Mesenchymal stem cell (in vitro differentiated cells and primary cell): ENCODE data around the gene RAD17.
"Not testable (repeated sequence)": the region's sequence is repeated elsewhere in the genome, so short reads cannot be mapped to it uniquely, and the experiment has no call there.

Experiments used
- DNase-seq: peaks from one replicate; pipeline ENCODE4 v3.0.0-alpha.2; 2013
- H2AFZ ChIP-seq: one replicate; pipeline ENCODE4 v1.6.1; 2013; ENCODE audit warnings: low read depth, mild to moderate bottlenecking, control low read depth, inconsistent platforms, low read length, moderate library complexity
- H2AK5ac ChIP-seq: 2 replicates; pipeline ENCODE4 v1.6.1; 2013; ENCODE audit warnings: low read length, moderate library complexity, mild to moderate bottlenecking, inconsistent platforms; ENCODE audit not compliant: severe bottlenecking
- H2BK120ac ChIP-seq: one replicate; pipeline ENCODE4 v1.6.1; 2013; ENCODE audit warnings: low read depth, mild to moderate bottlenecking, inconsistent platforms, low read length, moderate library complexity
- H2BK12ac ChIP-seq, 2 experiments: one replicate each; pipeline ENCODE4 v1.6.1; 2013; ENCODE audit warnings: inconsistent platforms in 2 of 2, low read length in 2 of 2, mild to moderate bottlenecking in 2 of 2, moderate library complexity in 2 of 2, control low read depth in 1 of 2
- H2BK15ac ChIP-seq: one replicate; pipeline ENCODE4 v1.6.1; 2013; ENCODE audit warnings: mild to moderate bottlenecking, low read depth, inconsistent platforms; ENCODE audit not compliant: poor library complexity, severe bottlenecking
- H2BK5ac ChIP-seq: 2 replicates; pipeline ENCODE4 v1.6.1; 2013; ENCODE audit warnings: low read depth, mild to moderate bottlenecking, low read length, control low read depth, inconsistent platforms; ENCODE audit not compliant: poor library complexity, severe bottlenecking
- H3K14ac ChIP-seq, 2 experiments: one replicate each; pipeline ENCODE4 v1.6.1; 2013; ENCODE audit warnings: inconsistent platforms in 2 of 2, low read length in 2 of 2, control low read depth in 1 of 2, mild to moderate bottlenecking in 1 of 2, moderate library complexity in 1 of 2
- H3K18ac ChIP-seq, 2 experiments: one replicate each; pipeline ENCODE4 v1.6.1; 2013; ENCODE audit warnings: inconsistent platforms in 2 of 2, low read length in 2 of 2, control low read depth in 1 of 2, low read depth in 1 of 2, mild to moderate bottlenecking in 1 of 2
- H3K23ac ChIP-seq, 2 experiments: one replicate each; pipeline ENCODE4 v1.6.1; 2013; ENCODE audit warnings: inconsistent platforms in 2 of 2, low read length in 2 of 2, mild to moderate bottlenecking in 2 of 2, moderate library complexity in 2 of 2, control low read depth in 1 of 2
- H3K27ac ChIP-seq: 2 replicates; pipeline ENCODE4 v1.5.1; 2013; ENCODE audit warnings: mild to moderate bottlenecking, moderate library complexity, low read length, control low read depth, inconsistent platforms; ENCODE audit not compliant: poor library complexity, severe bottlenecking
- H3K27me3 ChIP-seq, 2 experiments: 2 replicates each; pipeline versions ENCODE4 v1.6.1 to v1.7.0; 2013; ENCODE audit warnings: low read length in 2 of 2, mild to moderate bottlenecking in 2 of 2, moderate library complexity in 2 of 2, control low read depth in 1 of 2, inconsistent platforms in 1 of 2; ENCODE audit not compliant: control insufficient read depth in 1 of 2, insufficient read depth in 1 of 2
- H3K36me3 ChIP-seq, 2 experiments: 2 replicates each; pipeline versions ENCODE4 v1.6.1 to v1.7.0; 2013; ENCODE audit warnings: low read length in 2 of 2, control low read depth in 1 of 2, inconsistent platforms in 1 of 2, low read depth in 1 of 2, mild to moderate bottlenecking in 1 of 2; ENCODE audit not compliant: insufficient read depth in 2 of 2, control insufficient read depth in 1 of 2
- H3K4ac ChIP-seq, 2 experiments: one replicate each; pipeline ENCODE4 v1.6.1; 2013; ENCODE audit warnings: inconsistent platforms in 2 of 2, low read length in 2 of 2, mild to moderate bottlenecking in 2 of 2, moderate library complexity in 2 of 2, control low read depth in 1 of 2, low read depth in 1 of 2
- H3K4me1 ChIP-seq: 2 replicates; pipeline ENCODE4 v1.6.1; 2013; ENCODE audit warnings: low read depth, low read length, control low read depth; ENCODE audit not compliant: control insufficient read depth, insufficient read depth
- H3K4me2 ChIP-seq: 2 replicates; pipeline ENCODE4 v1.6.1; 2013; ENCODE audit warnings: low read length, mild to moderate bottlenecking, inconsistent platforms; ENCODE audit not compliant: poor library complexity, severe bottlenecking
- H3K4me3 ChIP-seq, 2 experiments: 2 replicates each; pipeline versions ENCODE4 v1.5.1 to v1.7.0; 2013; ENCODE audit warnings: low read length in 2 of 2, mild to moderate bottlenecking in 2 of 2, control low read depth in 1 of 2, low read depth in 1 of 2; ENCODE audit not compliant: insufficient read depth in 1 of 2
- H3K79me1 ChIP-seq: replicated peaks from 2 replicates; pipeline ENCODE4 v1.6.1; 2013; ENCODE audit warnings: mild to moderate bottlenecking, control low read depth, low read length, inconsistent platforms; ENCODE audit not compliant: poor library complexity, severe bottlenecking
- H3K9ac ChIP-seq: 2 replicates; pipeline ENCODE4 v1.7.0; 2013; ENCODE audit warnings: mild to moderate bottlenecking, low read length, moderate library complexity
- H3K9me3 ChIP-seq: 2 replicates; pipeline ENCODE4 v1.7.0; 2013; ENCODE audit warnings: mild to moderate bottlenecking, low read length; ENCODE audit not compliant: control insufficient read depth
- H4K8ac ChIP-seq: one replicate; pipeline ENCODE4 v1.6.1; 2013; ENCODE audit warnings: inconsistent platforms, mild to moderate bottlenecking, low read length, moderate library complexity
- H4K91ac ChIP-seq: one replicate; pipeline ENCODE4 v1.6.1; 2013; ENCODE audit warnings: mild to moderate bottlenecking, low read length, inconsistent platforms
- WGBS: methylation state at CpG from one replicate; pipeline ENCODE4 v1.1.7; 2013; ENCODE audit warnings: mixed read lengths; 5-methylcytosine and 5-hydroxymethylcytosine counted together

The RAD17 gene

GRCh38 chr5:69454460-69455249 is 85.0 kb downstream of the RAD17 start:
- Histone ChIP-seq H3K9me3 (peaks cover 5% of the 10 kb centered on the region), H3K4me2 (no peak overlapping the region), H2BK15ac (no peak overlapping the region), H3K9ac (no peak overlapping the region), H4K8ac (no peak overlapping the region), H2BK12ac (no peak overlapping the region), H2AK5ac (no peak overlapping the region), H3K14ac (no peak overlapping the region), H3K27me3 (no peaks in the 10 kb centered on the region), H2BK120ac (no peak overlapping the region), H3K18ac (no peak overlapping the region), H2AFZ (no peak overlapping the region), H3K4ac (no peak overlapping the region), H3K36me3 (no peaks in the 10 kb centered on the region), H3K79me1 (no peaks in the 10 kb centered on the region), H3K4me1 (no peaks in the 10 kb centered on the region), H2BK5ac (no peak overlapping the region), H3K23ac (no peak overlapping the region), H3K4me3 (no peak overlapping the region), H3K27ac (no peak overlapping the region), H4K91ac (no peak overlapping the region)
- DNase-seq, result no peak
- 93% methylated on average over 7 of the region's 8 CpGs for WGBS

GRCh38 chr5:69455428-69455988 is 85.9 kb downstream of the RAD17 start:
- H2BK12ac ChIP-seq, H4K91ac ChIP-seq, H2AFZ ChIP-seq, H3K9me3 ChIP-seq, H3K4me2 ChIP-seq, H2BK5ac ChIP-seq, H4K8ac ChIP-seq, H2BK15ac ChIP-seq, H3K79me1 ChIP-seq, H3K36me3 ChIP-seq, H3K14ac ChIP-seq, H3K4me1 ChIP-seq, H3K18ac ChIP-seq, H3K27ac ChIP-seq, DNase-seq, H3K27me3 ChIP-seq, H3K9ac ChIP-seq, H3K4ac ChIP-seq, H2AK5ac ChIP-seq, H3K23ac ChIP-seq, H3K4me3 ChIP-seq, H2BK120ac ChIP-seq: not testable (repeated sequence)
- WGBS, result 94% methylated on average over 7 of the region's 7 CpGs

GRCh38 chr5:69462170-69462569 is 92.6 kb downstream of the RAD17 start:
- H3K27ac ChIP-seq, result no peak overlapping the region
- no peaks in the 10 kb centered on the region for H3K4me1 ChIP-seq
- no peak overlapping the region for H3K23ac ChIP-seq
- H2AK5ac ChIP-seq, result no peak overlapping the region
- WGBS, result 92% methylated on average over 1 of the region's 1 CpG
- H3K4me3 ChIP-seq, result no peak overlapping the region
- H3K9me3 ChIP-seq, result peaks cover 5% of the 10 kb centered on the region
- no peak overlapping the region for H2BK12ac ChIP-seq
- H2AFZ ChIP-seq, result no peak overlapping the region
- H3K18ac ChIP-seq, result no peak overlapping the region
- H2BK5ac ChIP-seq, result no peak overlapping the region
- no peaks in the 10 kb centered on the region for H3K79me1 ChIP-seq
- no peak overlapping the region for H4K8ac ChIP-seq
- H3K9ac ChIP-seq, result no peak overlapping the region
- H3K14ac ChIP-seq, result no peak overlapping the region
- no peak overlapping the region for H2BK15ac ChIP-seq
- no peak overlapping the region for H3K4me2 ChIP-seq
- DNase-seq, result no peak
- H4K91ac ChIP-seq, result no peak overlapping the region
- no peaks in the 10 kb centered on the region for H3K27me3 ChIP-seq
- no peak overlapping the region for H2BK120ac ChIP-seq
- H3K4ac ChIP-seq, result no peak overlapping the region
- no peaks in the 10 kb centered on the region for H3K36me3 ChIP-seq
